NT2/D1 (cell line): ENCODE measurements around the gene PITHD1.

ENCODE experiments used
- DNase-seq: peaks from one replicate; pipeline ENCODE4 v3.0.0-alpha.2; 2011; ENCODE audit warnings: low read depth, low spot score
- H3K27me3 ChIP-seq: 2 replicates; pipeline ENCODE4 v1.6.0; 2011; ENCODE audit warnings: mild to moderate bottlenecking; ENCODE audit not compliant: insufficient read length, insufficient read depth
- H3K36me3 ChIP-seq: 2 replicates; pipeline ENCODE4 v1.6.1; 2011; ENCODE audit warnings: mild to moderate bottlenecking, low read length, mixed read lengths; ENCODE audit not compliant: insufficient read depth, insufficient read length
- H3K4me1 ChIP-seq: 2 replicates; pipeline ENCODE4 v1.5.1; 2011; ENCODE audit not compliant: insufficient read depth, insufficient read length
- H3K4me3 ChIP-seq: 2 replicates; pipeline ENCODE4 v1.5.1; 2011; ENCODE audit warnings: low read depth; ENCODE audit not compliant: insufficient read length
- H3K9ac ChIP-seq: 2 replicates; pipeline ENCODE4 v1.6.0; 2011; ENCODE audit warnings: low read depth; ENCODE audit not compliant: insufficient read length
- H3K9me3 ChIP-seq: 2 replicates; pipeline ENCODE4 v1.5.1; 2011; ENCODE audit warnings: mild to moderate bottlenecking, low read length; ENCODE audit not compliant: insufficient read depth
- SUZ12 ChIP-seq: IDR thresholded peaks from 2 replicates; pipeline ENCODE4 v1.6.1; 2011; ENCODE audit not compliant: insufficient read length, insufficient read depth; ENCODE audit errors: extremely low read depth
- YY1 ChIP-seq: IDR thresholded peaks from 2 replicates; pipeline ENCODE4 v1.6.1; 2011; ENCODE audit not compliant: insufficient read length, insufficient read depth
- ZNF274 ChIP-seq: IDR thresholded peaks from 2 replicates; pipeline ENCODE4 v1.6.1; 2011; ENCODE audit warnings: mild to moderate bottlenecking, low read depth, low read length

PITHD1 gene

DNA sequence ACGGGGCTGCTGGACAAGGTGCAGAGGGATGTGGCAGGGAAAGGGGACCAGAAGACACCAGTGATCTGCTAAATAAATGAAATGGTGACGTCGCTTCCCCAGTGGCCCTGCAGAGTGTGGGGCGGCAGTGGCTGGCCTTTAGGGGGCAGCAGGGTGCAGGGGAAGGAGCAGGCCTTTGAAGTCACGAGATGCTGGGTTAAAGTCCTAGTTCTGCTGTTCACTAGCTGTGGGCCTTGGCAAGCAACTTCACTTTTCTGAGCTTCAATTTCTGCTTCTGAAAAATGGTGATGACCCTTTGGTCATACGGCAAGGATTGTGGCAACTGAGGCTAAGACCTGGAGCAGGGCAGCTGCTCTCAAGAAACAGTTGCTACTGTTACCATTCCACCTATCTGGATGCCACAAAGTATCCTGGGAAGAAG lies 31.5 kb downstream of the PITHD1 start:
- DNase-seq: no peak
- TF ChIP-seq YY1: no peak
- TF ChIP-seq ZNF274: no peak
- no peak overlapping the region for H3K9ac ChIP-seq
- H3K27me3 ChIP-seq: no peaks in the 10 kb centered on the region
- no peaks in the 10 kb centered on the region for H3K36me3 ChIP-seq
- H3K9me3 ChIP-seq: no peaks in the 10 kb centered on the region
- H3K4me1 ChIP-seq: peaks cover 2% of the 10 kb centered on the region
- H3K4me3 ChIP-seq: no peak overlapping the region

DNA sequence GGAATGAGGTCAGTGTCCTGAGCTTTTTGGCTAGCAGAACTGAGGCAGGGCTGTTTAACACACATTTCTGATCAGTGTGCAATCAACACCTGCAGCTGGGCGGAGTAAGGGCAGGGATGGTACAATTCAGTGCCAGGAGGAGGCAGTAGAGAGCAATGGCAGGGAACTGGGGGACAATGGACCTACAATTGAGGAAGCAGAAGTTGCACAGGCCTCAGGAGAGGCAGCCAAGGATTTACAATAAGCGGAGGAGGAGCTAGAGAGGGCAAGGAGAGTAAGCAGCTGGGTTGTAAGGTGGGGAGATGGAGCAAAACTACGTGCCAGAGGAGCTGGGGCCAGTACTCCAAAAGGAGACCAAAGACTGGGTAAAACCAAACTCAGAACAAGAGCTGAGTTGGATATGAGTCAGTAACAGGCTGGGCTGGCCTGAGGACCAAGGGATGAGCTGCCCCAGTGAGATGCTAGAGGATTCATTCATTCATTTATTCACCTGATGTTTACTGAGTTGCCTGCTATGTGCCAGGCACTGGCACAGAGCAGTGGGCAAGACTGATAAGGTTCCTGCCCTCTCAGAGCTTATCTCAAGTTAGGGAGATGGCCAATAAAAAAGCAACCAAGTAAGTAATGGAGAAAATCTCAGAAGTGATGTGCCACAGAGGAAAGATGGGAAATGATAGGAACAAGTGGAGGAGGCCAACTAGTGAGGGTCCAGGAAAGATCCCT lies 32.8 kb downstream of the PITHD1 start:
- H3K36me3 ChIP-seq: no peaks in the 10 kb centered on the region
- no peak overlapping the region for H3K4me3 ChIP-seq
- no peaks in the 10 kb centered on the region for H3K27me3 ChIP-seq
- no peak overlapping the region for H3K9ac ChIP-seq
- H3K9me3 ChIP-seq: no peaks in the 10 kb centered on the region
- TF ChIP-seq SUZ12 (no peak), ZNF274 (no peak), YY1 (no peak)
- no peak for DNase-seq
- peaks cover 2% of the 10 kb centered on the region for H3K4me1 ChIP-seq

- no peak for DNase-seq
- no peak overlapping the region for H3K9ac ChIP-seq
- no peaks in the 10 kb centered on the region for H3K9me3 ChIP-seq
- H3K36me3 ChIP-seq: peaks cover 9% of the 10 kb centered on the region
- peaks cover 5% of the 10 kb centered on the region for H3K4me1 ChIP-seq
- TF ChIP-seq YY1 (no peak), SUZ12 (no peak), ZNF274 (no peak)
- H3K4me3 ChIP-seq: no peak overlapping the region
- no peaks in the 10 kb centered on the region for H3K27me3 ChIP-seq
Measured at GRCh38 chr1:23814016-23814415, 35.8 kb downstream of the PITHD1 start.

GRCh38 chr1:23816361-23816760 lies 38.1 kb downstream of the PITHD1 start:
- no peak for TF ChIP-seq SUZ12
- H3K4me3 ChIP-seq: no peak overlapping the region
- H3K4me1 ChIP-seq: peaks cover 3% of the 10 kb centered on the region
- H3K9ac ChIP-seq: no peak overlapping the region
- H3K36me3 ChIP-seq: peaks cover 9% of the 10 kb centered on the region
- DNase-seq: no peak
- no peaks in the 10 kb centered on the region for H3K27me3 ChIP-seq
- H3K9me3 ChIP-seq: no peaks in the 10 kb centered on the region

- H3K36me3 ChIP-seq: peaks cover 9% of the 10 kb centered on the region
- DNase-seq: no peak
- TF ChIP-seq SUZ12: no peak
- TF ChIP-seq ZNF274: no peak
- no peak for TF ChIP-seq YY1
- peaks cover 3% of the 10 kb centered on the region for H3K4me1 ChIP-seq
- no peak overlapping the region for H3K4me3 ChIP-seq
- H3K9ac ChIP-seq: no peak overlapping the region
- H3K27me3 ChIP-seq: no peaks in the 10 kb centered on the region
- H3K9me3 ChIP-seq: no peaks in the 10 kb centered on the region
Measured at GRCh38 chr1:23816906-23817305, 38.7 kb downstream of the PITHD1 start.

DNA sequence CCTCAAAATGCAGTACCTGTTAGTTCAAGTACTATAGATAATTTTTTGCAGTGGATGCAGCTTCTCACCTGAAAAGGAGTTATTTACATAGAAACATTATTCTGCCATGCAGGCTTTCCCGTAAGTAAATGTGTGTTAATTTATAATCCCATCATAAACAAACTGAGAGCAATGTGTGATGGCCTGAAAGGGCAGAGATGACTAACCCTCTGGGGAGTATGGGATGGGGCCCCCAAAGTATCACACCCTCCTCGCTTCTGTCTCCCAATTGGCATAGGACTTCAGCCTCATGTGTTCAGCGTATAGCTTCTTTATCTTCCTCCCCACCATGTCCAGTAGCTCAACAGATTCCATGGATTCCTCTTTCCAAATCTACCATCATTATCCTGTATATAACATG lies 39.4 kb downstream of the PITHD1 start:
- H3K9ac ChIP-seq: no peak overlapping the region
- no peak for DNase-seq
- H3K4me1 ChIP-seq: peaks cover 3% of the 10 kb centered on the region
- no peak overlapping the region for H3K4me3 ChIP-seq
- no peak for TF ChIP-seq SUZ12
- TF ChIP-seq ZNF274: no peak
- TF ChIP-seq YY1: no peak
- peaks cover 9% of the 10 kb centered on the region for H3K36me3 ChIP-seq
- H3K27me3 ChIP-seq: no peaks in the 10 kb centered on the region
- H3K9me3 ChIP-seq: no peaks in the 10 kb centered on the region

GRCh38 chr1:23823767-23824166 lies 45.5 kb downstream of the PITHD1 start:
- Histone ChIP-seq H3K9me3 (no peaks in the 10 kb centered on the region), H3K4me3 (no peak overlapping the region), H3K9ac (no peak overlapping the region), H3K4me1 (peaks cover 2% of the 10 kb centered on the region), H3K36me3 (no peaks in the 10 kb centered on the region), H3K27me3 (no peaks in the 10 kb centered on the region)
- TF ChIP-seq ZNF274 (no peak), YY1 (no peak), SUZ12 (no peak)
- no peak for DNase-seq
